HG03342 (cell line): Measurements from ENCODE around the gene KCNC2.

ENCODE experiments used
- ATAC-seq: cut with Tn5 transposase; IDR thresholded peaks from one replicate; pipeline ENCODE4 v1.9.1; 2021; ENCODE audit warnings: mild to moderate bottlenecking, moderate library complexity; ENCODE audit not compliant: unreplicated experiment

KCNC2 gene

GRCh38 chr12:75065482-75065881 is 144.2 kb downstream of the KCNC2 start:
- ATAC-seq: no peak

DNA sequence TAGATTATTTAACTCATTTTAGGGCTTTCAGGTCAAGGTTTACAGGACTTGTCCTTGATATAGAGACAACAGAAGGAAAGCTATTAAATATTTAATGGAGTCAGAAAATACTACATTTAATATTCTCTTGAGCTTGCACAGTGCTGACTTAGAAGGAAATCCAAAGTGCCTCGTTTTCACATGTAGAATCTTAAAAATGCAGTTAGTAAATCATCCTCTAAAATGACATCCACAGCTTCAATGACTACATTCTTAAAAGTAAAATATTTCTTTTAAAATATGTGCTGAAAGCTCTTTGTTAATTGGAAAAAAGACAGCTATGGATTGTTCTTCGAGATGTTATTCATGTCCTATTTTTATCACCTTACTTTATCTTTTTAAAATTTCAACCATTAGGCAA is 146.9 kb downstream of the KCNC2 start:
- no peak for ATAC-seq

DNA sequence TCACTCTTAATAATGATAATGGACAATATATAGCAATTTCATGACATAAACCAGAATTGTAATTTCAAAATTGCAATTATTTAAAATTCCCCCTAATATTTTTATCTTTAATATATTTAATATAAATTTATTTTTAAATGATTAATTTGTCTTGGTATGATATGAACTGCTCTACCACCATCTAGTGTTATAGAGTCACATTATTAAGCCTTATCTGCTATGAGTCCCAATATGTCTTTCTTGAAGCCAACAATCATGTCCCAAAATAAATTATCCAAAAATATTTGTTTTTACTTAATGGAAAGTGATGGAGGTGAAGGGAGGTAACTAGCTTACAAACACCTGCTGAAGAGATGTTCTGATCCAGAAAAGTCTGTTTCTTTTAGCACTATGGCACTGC is 151.4 kb downstream of the KCNC2 start:
- no peak for ATAC-seq

- ATAC-seq: no peak
Measured at GRCh38 chr12:75048767-75049166, 160.9 kb downstream of the KCNC2 start.

DNA sequence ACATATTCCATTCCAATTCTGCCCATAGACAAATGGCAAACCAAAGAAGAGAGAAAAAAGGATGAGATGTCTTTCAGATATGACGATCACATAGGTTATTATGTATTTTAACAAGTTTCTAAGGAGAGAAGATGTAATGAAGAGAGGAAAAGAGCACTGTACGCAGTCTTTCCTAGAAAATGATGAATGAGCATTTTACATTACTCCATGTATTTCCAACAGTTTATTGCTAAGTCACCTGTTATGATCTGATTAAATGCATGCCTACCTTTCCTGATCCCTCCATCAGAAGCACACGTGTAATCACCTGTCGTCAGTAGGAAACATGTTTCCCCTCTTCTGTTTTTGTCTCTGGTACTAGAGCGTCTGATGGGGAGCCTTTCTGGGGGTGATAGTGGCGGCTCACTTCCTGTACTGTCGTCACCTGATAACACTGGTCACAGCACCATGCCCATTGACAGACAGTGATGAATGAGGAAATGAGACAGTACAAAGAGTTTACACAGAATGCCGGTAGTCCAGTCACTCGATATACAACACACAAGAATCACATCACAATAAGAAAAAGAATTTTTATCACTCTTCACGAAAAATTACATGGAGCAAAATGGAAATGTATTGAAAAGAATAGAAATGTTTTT is 161.6 kb downstream of the KCNC2 start:
- no peak for ATAC-seq

GRCh38 chr12:75042125-75042524 is 167.5 kb downstream of the KCNC2 start:
- ATAC-seq: no peak

DNA sequence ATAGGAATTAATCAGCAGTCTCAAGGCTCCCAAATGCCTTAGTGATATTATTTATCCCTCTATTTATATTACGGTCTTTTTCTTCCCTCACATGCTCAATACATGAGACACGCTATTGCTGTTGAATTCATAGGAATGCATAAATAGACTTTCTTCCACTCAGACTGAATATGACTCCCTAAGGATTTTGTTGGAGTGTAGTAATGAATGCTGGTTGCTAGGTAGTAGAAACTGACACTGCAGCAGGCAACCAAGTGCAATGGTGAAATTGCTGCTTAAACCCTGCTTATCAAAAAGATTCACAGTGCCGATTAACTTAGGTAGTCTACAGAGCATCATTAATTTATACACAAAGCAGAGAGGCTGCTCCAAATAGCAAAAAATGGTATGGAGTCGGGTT is 168.2 kb downstream of the KCNC2 start:
- no peak for ATAC-seq

GRCh38 chr12:75020068-75020557 is 189.5 kb downstream of the KCNC2 start:
- no peak for ATAC-seq

DNA sequence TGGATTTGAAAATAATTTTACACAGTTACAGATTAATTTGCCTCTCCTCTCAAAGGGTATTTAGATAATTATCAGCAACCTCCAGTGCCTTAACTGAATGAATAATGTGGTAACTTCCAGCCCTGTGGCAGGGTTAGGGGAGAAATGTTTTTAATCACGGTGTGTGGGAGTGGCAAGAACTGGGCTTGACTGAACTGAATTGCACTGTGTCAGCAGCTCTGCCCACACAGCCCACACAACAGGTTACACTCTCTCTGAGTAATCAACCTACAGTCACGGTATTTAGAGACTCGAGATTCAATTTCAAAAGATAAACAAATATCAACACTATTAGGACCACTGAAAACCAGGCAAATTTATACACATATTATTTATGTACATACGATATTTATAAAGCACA is 198.5 kb downstream of the KCNC2 start:
- no peak for ATAC-seq

DNA sequence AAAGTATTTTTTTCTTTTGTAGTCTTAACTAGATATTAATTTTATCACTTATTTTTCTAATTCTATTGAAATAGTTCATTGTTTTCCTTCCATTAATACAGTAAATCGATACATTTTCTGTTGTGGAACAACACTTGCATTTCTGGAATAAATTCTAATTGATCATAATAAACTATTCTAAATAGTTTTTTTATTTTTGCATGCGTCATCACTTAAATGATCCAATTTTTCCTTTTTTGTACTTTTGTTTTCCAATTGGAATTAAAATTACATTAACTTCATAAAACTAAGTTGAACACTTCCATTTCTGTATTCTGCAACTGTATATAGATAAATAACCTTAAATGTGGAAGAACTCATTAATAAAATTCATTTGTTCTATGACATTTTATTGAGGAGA is 202.5 kb downstream of the KCNC2 start:
- no peak for ATAC-seq

DNA sequence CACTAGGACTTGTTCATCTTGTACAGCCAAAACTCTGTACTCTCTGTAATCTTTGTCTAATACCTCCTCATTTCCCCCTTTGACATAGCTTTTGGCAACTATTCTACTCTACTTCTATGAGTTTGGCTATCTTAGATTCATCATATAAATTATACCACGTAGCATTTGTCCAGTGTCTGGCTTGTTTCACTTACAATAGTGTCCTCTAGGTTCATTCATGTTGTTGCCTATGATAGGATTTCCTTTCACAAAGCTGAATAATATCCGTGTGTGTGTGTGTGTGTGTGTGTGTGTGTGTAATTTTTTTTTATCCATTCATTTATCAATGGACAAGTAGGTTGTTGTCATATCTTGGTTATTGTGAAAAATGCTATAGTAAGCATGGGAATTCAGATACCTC is 209.5 kb downstream of the KCNC2 start:
- ATAC-seq: no peak

DNA sequence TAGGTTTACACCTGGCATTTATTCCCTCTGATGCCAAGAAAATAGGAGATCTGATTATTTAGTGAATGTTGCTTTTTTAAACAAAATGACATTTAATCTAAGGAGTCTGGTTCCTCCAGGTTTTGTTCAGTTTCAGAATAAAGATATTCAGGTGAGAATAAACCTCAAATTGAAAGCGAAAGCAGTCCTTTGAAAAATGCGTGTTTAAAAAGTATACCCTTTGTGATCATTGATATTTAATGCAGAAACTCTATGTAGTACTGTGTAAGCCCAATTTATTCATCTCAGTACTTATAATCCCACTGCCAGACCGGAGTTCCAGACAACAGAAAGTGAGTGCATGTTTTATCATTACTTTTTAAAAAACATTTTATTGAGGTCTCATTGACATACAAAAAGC is 210.2 kb downstream of the KCNC2 start:
- ATAC-seq: no peak
